ENCODE results near the gene GAK. TPM values are rescaled to one million over a fixed set of nuclear protein-coding genes. Genes with fewer than 3 reads are reported as not detected.
A peak's percentile ranks its signal among the peaks of the same experiment; 100 is the strongest.

The GAK gene
- total RNA-seq, 3 donors from 2014 or later (not counting 1 experiment from before 2014, with no cell fraction given) = 349 to 358 (median 349) TPM

GRCh38 chr4:878796-879728 is 53.1 kb downstream of the GAK start:
- Histone ChIP-seq H3K4me3 (ENCODE audit: low read length) (no peak overlapping the region), H3K27ac (ENCODE audit: low read length) (peak overlapping the region; percentile 54), H3K9me3 (ENCODE audit: control insufficient read depth, insufficient read depth, low read length) (no peaks in the 10 kb centered on the region), H3K36me3 (ENCODE audit: control insufficient read depth, insufficient read depth, low read length) (peaks cover 61% of the 10 kb centered on the region), H3K4me1 (ENCODE audit: control insufficient read depth, insufficient read depth, low read length) (peaks cover 10% of the 10 kb centered on the region), H3K27me3 (ENCODE audit: control insufficient read depth, insufficient read depth, low read length) (no peaks in the 10 kb centered on the region)
- H3K4me1 Mint-ChIP-seq = peaks cover 18 to 22% of the 10 kb centered on the region in 2 donors
- peak; percentile 50 to 64 (median 59) for ATAC-seq
- peak overlapping the region; percentile 68 for H3K4me3 Mint-ChIP-seq
- H3K27me3 Mint-ChIP-seq (ENCODE audit: low read depth in 2 of 2) = no peaks in the 10 kb centered on the region
- intact Hi-C loops (cut with micrococcal nuclease) = no loop called here
- 72% methylated on average over 22 of the region's 23 CpGs for whole genome bisulfite sequencing (ENCODE audit: insufficient coverage)
- no peaks in the 10 kb centered on the region for H3K9me3 Mint-ChIP-seq
- peak overlapping the region; percentile 58 to 93 for H3K27ac Mint-ChIP-seq
- TF ChIP-seq CTCF (IDR thresholded peaks at IDR 0.05) = no peak
- peak in 1 of 2 donors; percentile 49 for DNase-seq
- H3K36me3 Mint-ChIP-seq = peaks cover 12% of the 10 kb centered on the region

- 95% methylated on average over 25 of the region's 25 CpGs for WGBS (ENCODE audit: insufficient coverage)
- Histone ChIP-seq H3K27me3 (ENCODE audit: control insufficient read depth, insufficient read depth, low read length) (no peaks in the 10 kb centered on the region), H3K36me3 (ENCODE audit: control insufficient read depth, insufficient read depth, low read length) (peaks cover 61% of the 10 kb centered on the region), H3K9me3 (ENCODE audit: control insufficient read depth, insufficient read depth, low read length) (no peaks in the 10 kb centered on the region), H3K27ac (ENCODE audit: low read length) (no peak overlapping the region), H3K4me1 (ENCODE audit: control insufficient read depth, insufficient read depth, low read length) (peaks cover 10% of the 10 kb centered on the region), H3K4me3 (ENCODE audit: low read length) (no peak overlapping the region)
- H3K4me3 Mint-ChIP-seq = no peak overlapping the region
- peaks cover 16% of the 10 kb centered on the region for H3K36me3 Mint-ChIP-seq
- DNase-seq (no peak), ATAC-seq (no peak)
- no peak for TF ChIP-seq CTCF (IDR thresholded peaks at IDR 0.05)
- no peaks in the 10 kb centered on the region for H3K9me3 Mint-ChIP-seq
- H3K27ac Mint-ChIP-seq = peak overlapping the region in 1 of 2 donors; percentile 40
- no peaks in the 10 kb centered on the region for H3K27me3 Mint-ChIP-seq (ENCODE audit: low read depth in 2 of 2)
- intact Hi-C loops (cut with micrococcal nuclease) = no loop called here
- H3K4me1 Mint-ChIP-seq = peaks cover 18 to 26% of the 10 kb centered on the region in 2 donors
Observed at GRCh38 chr4:877502-877901, 54.6 kb downstream of the GAK start.

DNA sequence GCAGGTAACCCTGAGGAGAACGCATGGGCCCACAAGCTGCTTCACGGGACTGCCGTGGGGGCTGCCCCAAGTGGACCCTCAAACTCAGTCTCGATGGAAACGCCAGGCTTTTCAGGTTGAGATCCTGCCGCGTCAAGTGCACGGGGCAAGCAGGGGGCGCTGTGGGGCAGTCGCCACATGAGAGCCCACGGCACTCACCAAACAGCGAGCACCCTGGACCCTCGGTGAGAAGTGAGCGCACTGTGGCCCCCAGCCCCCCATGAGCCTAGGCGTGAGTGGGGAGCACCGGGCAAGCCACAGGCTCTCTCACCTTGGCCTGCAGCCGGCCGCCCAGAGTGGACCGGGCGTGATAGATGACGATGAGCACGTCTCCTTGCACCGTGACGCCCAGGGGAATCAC is 55.3 kb downstream of the GAK start:
- Histone ChIP-seq H3K9me3 (ENCODE audit: control insufficient read depth, insufficient read depth, low read length) (no peaks in the 10 kb centered on the region), H3K4me1 (ENCODE audit: control insufficient read depth, insufficient read depth, low read length) (peaks cover 10% of the 10 kb centered on the region), H3K27me3 (ENCODE audit: control insufficient read depth, insufficient read depth, low read length) (no peaks in the 10 kb centered on the region), H3K4me3 (ENCODE audit: low read length) (no peak overlapping the region), H3K36me3 (ENCODE audit: control insufficient read depth, insufficient read depth, low read length) (peaks cover 61% of the 10 kb centered on the region), H3K27ac (ENCODE audit: low read length) (no peak overlapping the region)
- H3K4me3 Mint-ChIP-seq = no peak overlapping the region
- H3K27ac Mint-ChIP-seq = peak overlapping the region in 1 of 2 donors; percentile 40
- ATAC-seq (no peak), DNase-seq (peak in 1 of 2 donors; percentile 28)
- peaks cover 18 to 26% of the 10 kb centered on the region in 2 donors for H3K4me1 Mint-ChIP-seq
- no peaks in the 10 kb centered on the region for H3K9me3 Mint-ChIP-seq
- no peak for TF ChIP-seq CTCF (IDR thresholded peaks at IDR 0.05)
- 95% methylated on average over 24 of the region's 24 CpGs for WGBS (ENCODE audit: insufficient coverage)
- H3K36me3 Mint-ChIP-seq = peaks cover 16% of the 10 kb centered on the region
- H3K27me3 Mint-ChIP-seq (ENCODE audit: low read depth in 2 of 2) = no peaks in the 10 kb centered on the region
- intact Hi-C loops (cut with micrococcal nuclease) = no loop called here

Measured in natural killer cell (primary cell).